ENCODE data around the gene UFSP1. TPM values are rescaled to one million over a fixed set of nuclear protein-coding genes. Genes with fewer than 3 reads are reported as not detected.

The UFSP1 gene
- total RNA-seq, 1 experiment from 2014 or later: 11.8 TPM

Other genes with a start within 250 kb of the UFSP1 start
- 0.27 TPM in 1 of 2 replicates, not detected in the other for gene TFR2, start 248.2 kb downstream of the UFSP1 start, total RNA-seq (2014; rRNA removed; shearing (Covaris generic); ENCODE audit: low replicate concordance)
- not detected in 2 replicates for gene ACTL6B, start 233.3 kb downstream of the UFSP1 start, total RNA-seq (2014; rRNA removed; shearing (Covaris generic); ENCODE audit: low replicate concordance)
- 116 and 179 TPM in 2 replicates for gene GNB2, start 216.0 kb downstream of the UFSP1 start, total RNA-seq (2014; rRNA removed; shearing (Covaris generic); ENCODE audit: low replicate concordance)
- gene GIGYF1, start 195.5 kb downstream of the UFSP1 start, total RNA-seq (2014; rRNA removed; shearing (Covaris generic); ENCODE audit: low replicate concordance): 9.6 and 10.6 TPM in 2 replicates
- gene POP7, start 183.6 kb downstream of the UFSP1 start, total RNA-seq (2014; rRNA removed; shearing (Covaris generic); ENCODE audit: low replicate concordance): 109 and 126 TPM in 2 replicates
- not detected in 2 replicates for gene EPO, start 169.2 kb downstream of the UFSP1 start, total RNA-seq (2014; rRNA removed; shearing (Covaris generic); ENCODE audit: low replicate concordance)
- gene ZAN, start 156.1 kb downstream of the UFSP1 start, total RNA-seq (2014; rRNA removed; shearing (Covaris generic); ENCODE audit: low replicate concordance): not detected in 2 replicates
- gene EPHB4, start 62.2 kb downstream of the UFSP1 start, total RNA-seq (2014; rRNA removed; shearing (Covaris generic); ENCODE audit: low replicate concordance): 31.9 and 43.6 TPM in 2 replicates
- gene SLC12A9, start 37.0 kb downstream of the UFSP1 start, total RNA-seq (2014; rRNA removed; shearing (Covaris generic); ENCODE audit: low replicate concordance): 16.5 and 19.8 TPM in 2 replicates
- gene TRIP6, start 22.3 kb downstream of the UFSP1 start, total RNA-seq (2014; rRNA removed; shearing (Covaris generic); ENCODE audit: low replicate concordance): 234 and 286 TPM in 2 replicates
- 72.5 and 75.8 TPM in 2 replicates for gene SRRT, start 14.6 kb downstream of the UFSP1 start, total RNA-seq (2014; rRNA removed; shearing (Covaris generic); ENCODE audit: low replicate concordance)
- not detected in 2 replicates for gene ACHE, start 6.2 kb upstream of the UFSP1 start, total RNA-seq (2014; rRNA removed; shearing (Covaris generic); ENCODE audit: low replicate concordance)
- gene MUC3A, start 59.8 kb upstream of the UFSP1 start, total RNA-seq (2014; rRNA removed; shearing (Covaris generic); ENCODE audit: low replicate concordance): 0.20 TPM in 1 of 2 replicates, not detected in the other
- gene MUC12, start 79.8 kb upstream of the UFSP1 start, total RNA-seq (2014; rRNA removed; shearing (Covaris generic); ENCODE audit: low replicate concordance): 1.3 TPM in 1 of 2 replicates, not detected in the other
- gene MUC17, start 130.4 kb upstream of the UFSP1 start, total RNA-seq (2014; rRNA removed; shearing (Covaris generic); ENCODE audit: low replicate concordance): not detected in 2 replicates
- gene TRIM56, start 195.8 kb upstream of the UFSP1 start, total RNA-seq (2014; rRNA removed; shearing (Covaris generic); ENCODE audit: low replicate concordance): 4.1 and 6.8 TPM in 2 replicates
- 36.7 and 42.4 TPM in 2 replicates for gene SERPINE1, start 237.4 kb upstream of the UFSP1 start, total RNA-seq (2014; rRNA removed; shearing (Covaris generic); ENCODE audit: low replicate concordance)